ENCODE results near the gene BACH2. TPM values are rescaled to one million over a fixed set of nuclear protein-coding genes. Genes with fewer than 3 reads are reported as not detected.

Gene BACH2
- total RNA-seq, 1 experiment from 2014 or later = 3.3 TPM

DNA sequence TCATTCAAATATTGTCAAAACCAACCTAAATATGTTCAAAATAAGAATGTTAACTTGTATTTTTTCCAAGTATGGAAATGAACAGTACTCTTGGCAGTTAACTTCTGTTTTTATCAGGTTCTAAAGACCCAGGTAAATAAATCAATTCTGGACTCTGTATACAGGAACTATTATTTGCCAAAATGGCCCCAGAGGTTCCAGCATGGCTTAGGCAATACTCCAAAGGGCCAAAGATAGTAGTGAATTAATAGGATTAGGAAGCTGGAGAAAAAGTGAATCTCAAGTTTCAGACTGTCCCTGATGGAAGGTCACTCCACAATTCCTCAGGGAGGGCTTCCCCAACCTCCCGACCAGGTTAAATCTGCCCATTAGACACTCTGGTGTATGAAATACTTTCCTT, 6.7 kb downstream of the BACH2 start:
- ATAC-seq = no peak
- POLR2A ChIA-PET = no interaction called here
- Histone ChIP-seq H3K9me3 (ENCODE audit: control insufficient read depth in 1 of 2, insufficient read depth in 1 of 2, low read depth in 1 of 2, low read length in 2 of 2) (no peaks in the 10 kb centered on the region), H3K9ac (ENCODE audit: low read length) (no peak overlapping the region), H3K9me2 (ENCODE audit: insufficient read depth) (no peaks in the 10 kb centered on the region), H4K20me1 (ENCODE audit: insufficient read depth) (no peaks in the 10 kb centered on the region), H3K36me3 (ENCODE audit: control insufficient read depth in 1 of 2, insufficient read depth in 2 of 2, low read length in 2 of 2) (no peaks in the 10 kb centered on the region), H3K4me2 (ENCODE audit: low read length) (no peak overlapping the region), H2AFZ (ENCODE audit: low read depth, low read length, poor library complexity, severe bottlenecking) (no peak overlapping the region), H3K4me1 (ENCODE audit: control insufficient read depth in 1 of 2, insufficient read depth in 2 of 2, low read length in 2 of 2) (peaks cover 16 to 20% of the 10 kb centered on the region in 2 experiments), H3K27me3 (ENCODE audit: insufficient read depth, low read length) (no peaks in the 10 kb centered on the region), H3K4me3 (replicated peaks in 1 of 2; ENCODE audit: low read depth in 1 of 2, low read length in 2 of 2) (no peak overlapping the region), H3K79me2 (ENCODE audit: insufficient read depth, low read length) (no peaks in the 10 kb centered on the region), H3K27ac (ENCODE audit: low read depth, low read length) (no peak overlapping the region)
- BruUV-seq (replicated peaks) = no TSS peak
- CTCF ChIA-PET = no interaction called here
- intact Hi-C loops (cut with micrococcal nuclease) = loop anchor here (10.0 kb wide), 1 partner anchor 345 kb away; no protein-coding TSS in a partner anchor
- DNase-seq (ENCODE audit: low read depth, low spot score) = no peak
- RAD21 ChIA-PET (ENCODE audit: low non-redundant PET in 1 of 2, low total read pairs in 2 of 2, uncharacterized antibody in 2 of 2, unreplicated experiment in 2 of 2) = no interaction called here
- TF ChIP-seq EZH2phosphoT487 (IDR thresholded peaks at IDR 0.05; ENCODE audit: borderline replicate concordance) (no peak), POLR2A (IDR thresholded peaks at IDR 0.05; ENCODE audit: borderline replicate concordance, extremely low read depth, insufficient read depth, insufficient read length) (no peak), ELF1 (IDR thresholded peaks at IDR 0.05; ENCODE audit: borderline replicate concordance, low read depth) (no peak), SRF (IDR thresholded peaks at IDR 0.05; ENCODE audit: low read depth) (no peak), EZH2 (IDR thresholded peaks at IDR 0.05) (no peak), RAD21 (IDR thresholded peaks at IDR 0.05; ENCODE audit: low read depth) (no peak), CBX3 (IDR thresholded peaks at IDR 0.05; ENCODE audit: low read depth) (no peak), CEBPB (IDR thresholded peaks at IDR 0.05; ENCODE audit: low read depth) (no peak), FOSL1 (IDR thresholded peaks at IDR 0.05; ENCODE audit: low read depth) (no peak), TCF7L2 (IDR thresholded peaks at IDR 0.05; ENCODE audit: borderline replicate concordance, extremely low read depth, insufficient read depth, insufficient read length) (no peak), YY1 (IDR thresholded peaks at IDR 0.05; ENCODE audit: extremely low read depth, insufficient replicate concordance, low read depth, low read length) (no peak), JUND (IDR thresholded peaks at IDR 0.05) (no peak), ZFX (IDR thresholded peaks at IDR 0.05) (no peak)
- TF ChIP-seq, protein P1, sequence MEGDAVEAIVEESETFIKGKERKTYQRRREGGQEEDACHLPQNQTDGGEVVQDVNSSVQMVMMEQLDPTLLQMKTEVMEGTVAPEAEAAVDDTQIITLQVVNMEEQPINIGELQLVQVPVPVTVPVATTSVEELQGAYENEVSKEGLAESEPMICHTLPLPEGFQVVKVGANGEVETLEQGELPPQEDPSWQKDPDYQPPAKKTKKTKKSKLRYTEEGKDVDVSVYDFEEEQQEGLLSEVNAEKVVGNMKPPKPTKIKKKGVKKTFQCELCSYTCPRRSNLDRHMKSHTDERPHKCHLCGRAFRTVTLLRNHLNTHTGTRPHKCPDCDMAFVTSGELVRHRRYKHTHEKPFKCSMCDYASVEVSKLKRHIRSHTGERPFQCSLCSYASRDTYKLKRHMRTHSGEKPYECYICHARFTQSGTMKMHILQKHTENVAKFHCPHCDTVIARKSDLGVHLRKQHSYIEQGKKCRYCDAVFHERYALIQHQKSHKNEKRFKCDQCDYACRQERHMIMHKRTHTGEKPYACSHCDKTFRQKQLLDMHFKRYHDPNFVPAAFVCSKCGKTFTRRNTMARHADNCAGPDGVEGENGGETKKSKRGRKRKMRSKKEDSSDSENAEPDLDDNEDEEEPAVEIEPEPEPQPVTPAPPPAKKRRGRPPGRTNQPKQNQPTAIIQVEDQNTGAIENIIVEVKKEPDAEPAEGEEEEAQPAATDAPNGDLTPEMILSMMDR (IDR thresholded peaks at IDR 0.05 in 2 of 3, conservative IDR thresholded peaks at IDR 0.05 in 1 of 3; ENCODE audit: borderline replicate concordance in 1 of 3, insufficient read depth in 1 of 3, low read depth in 2 of 3, low read length in 2 of 3) = no peak
- TF ChIP-seq, protein P2, sequence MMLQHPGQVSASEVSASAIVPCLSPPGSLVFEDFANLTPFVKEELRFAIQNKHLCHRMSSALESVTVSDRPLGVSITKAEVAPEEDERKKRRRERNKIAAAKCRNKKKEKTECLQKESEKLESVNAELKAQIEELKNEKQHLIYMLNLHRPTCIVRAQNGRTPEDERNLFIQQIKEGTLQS (IDR thresholded peaks at IDR 0.05) = no peak
- TF ChIP-seq, protein P3, sequence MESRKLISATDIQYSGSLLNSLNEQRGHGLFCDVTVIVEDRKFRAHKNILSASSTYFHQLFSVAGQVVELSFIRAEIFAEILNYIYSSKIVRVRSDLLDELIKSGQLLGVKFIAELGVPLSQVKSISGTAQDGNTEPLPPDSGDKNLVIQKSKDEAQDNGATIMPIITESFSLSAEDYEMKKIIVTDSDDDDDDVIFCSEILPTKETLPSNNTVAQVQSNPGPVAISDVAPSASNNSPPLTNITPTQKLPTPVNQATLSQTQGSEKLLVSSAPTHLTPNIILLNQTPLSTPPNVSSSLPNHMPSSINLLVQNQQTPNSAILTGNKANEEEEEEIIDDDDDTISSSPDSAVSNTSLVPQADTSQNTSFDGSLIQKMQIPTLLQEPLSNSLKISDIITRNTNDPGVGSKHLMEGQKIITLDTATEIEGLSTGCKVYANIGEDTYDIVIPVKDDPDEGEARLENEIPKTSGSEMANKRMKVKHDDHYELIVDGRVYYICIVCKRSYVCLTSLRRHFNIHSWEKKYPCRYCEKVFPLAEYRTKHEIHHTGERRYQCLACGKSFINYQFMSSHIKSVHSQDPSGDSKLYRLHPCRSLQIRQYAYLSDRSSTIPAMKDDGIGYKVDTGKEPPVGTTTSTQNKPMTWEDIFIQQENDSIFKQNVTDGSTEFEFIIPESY (IDR thresholded peaks at IDR 0.05; ENCODE audit: extremely low read depth, insufficient replicate concordance, low read length) = no peak

Measured in HCT116 (cell line).